Right lobe of liver (tissue), 6 donors: ENCODE data around the gene FOXJ3. TPM values are rescaled to one million over a fixed set of nuclear protein-coding genes. Genes with fewer than 3 reads are reported as not detected.

Experiments used
- ATAC-seq, 4 donors: fragments of 200-7000 bp; cut with Tn5 transposase; one replicate each; pipeline ENCODE4 v1.9.1; 2020; ENCODE audit warnings: mild to moderate bottlenecking in 4 of 4, moderate library complexity in 4 of 4
- DNase-seq, 3 donors: peaks; one replicate each; pipeline ENCODE4 v3.0.0-alpha.2; 2020
- H3K27ac ChIP-seq, 3 donors: fragments of 200-600 bp; one replicate each; pipeline ENCODE4 v1.8.0; 2022
- H3K27me3 ChIP-seq, 2 donors: fragments of 200-600 bp; one replicate each; pipeline ENCODE4 v1.8.0; 2022
- H3K36me3 ChIP-seq, 4 donors: fragments of 200-600 bp; sonication (generic) in 1 of 4; one replicate each; pipeline versions ENCODE4 v1.5.1 to v1.8.0; 2017 to 2022; ENCODE audit warnings: control low read depth in 1 of 4
- H3K4me1 ChIP-seq, 4 donors: fragments of 200-600 bp; sonication (generic) in 1 of 4; one replicate each; pipeline versions ENCODE4 v1.5.1 to v1.8.0; 2017 to 2022; ENCODE audit warnings: control low read depth in 1 of 4
- H3K4me3 ChIP-seq, 3 donors: fragments of 200-600 bp; one replicate each; pipeline ENCODE4 v1.8.0; 2022
- H3K9me3 ChIP-seq, 4 donors: fragments of 200-600 bp; sonication (generic) in 1 of 4; one replicate each; pipeline versions ENCODE4 v1.5.1 to v1.8.0; 2017 to 2022; ENCODE audit warnings: control low read depth in 1 of 4
- POLR2A ChIP-seq: fragments of 450-650 bp; IDR thresholded peaks from one replicate; pipeline ENCODE4 v1.6.1; 2017; ENCODE audit warnings: antibody characterized with exemption, mild to moderate bottlenecking
- WGBS: methylation state at CpG from one replicate; pipeline ENCODE4 v1.1.6; 2018; ENCODE audit warnings: low coverage, low lambda C conversion rate; ENCODE audit not compliant: insufficient coverage; ENCODE audit errors: missing lambda C conversion rate; 5-methylcytosine and 5-hydroxymethylcytosine counted together
- intact Hi-C, 2 donors: fragments of 100-400 bp; cut with DNase I; formaldehyde crosslinking; loops; one replicate each; pipeline versions ENCODE4 v1.11.2 to v1.14.1; 2022
- total RNA-seq, 6 experiments: library from RNA; depleted of rRNA in 2 of 6; stranded (reverse); fragments of >200 nt in 2 of 6; fragmentation: NEBNext Ultra II Directional in 3 of 6; extraction: Animal tissue kit (Norgen Biotek cat#: 25700) in 3 of 6; gene quantifications; one replicate each; pipeline versions ENCODE4 v1.1.0 to v1.2.4, GENCODE V29; 2016 to 2023
- TF ChIP-seq, protein P1 (sequence below), 4 donors: fragments of 200-600 bp in 3 of 4; fragments of 450-650 bp in 1 of 4; IDR thresholded peaks; one replicate each; pipeline versions ENCODE4 v1.5.1 to v1.8.0; 2016 to 2022; ENCODE audit warnings: antibody characterized with exemption in 4 of 4, mild to moderate bottlenecking in 2 of 4
- donor health status: DM: no; HTN: yes; CAD: no.
- donor health status: DM: no; HTN: no; CAD: no.
- donor health status: DM: no; HTN: no; CAD: no.
- donor health status: DM: no; HTN: yes; CAD: no.
- donor health status: DM: no; HTN: yes; CAD: no.

Gene FOXJ3
- total RNA-seq, 6 experiments from 2014 or later: 12.1 to 18.4 (median 14.5) TPM

GRCh38 chr1:42312576-42313212 lies 22.3 kb downstream of the FOXJ3 start:
- DNase-seq: no peak
- H3K36me3 ChIP-seq: no peaks in the 10 kb centered on the region
- ATAC-seq: no peak
- no peaks in the 10 kb centered on the region for H3K27me3 ChIP-seq
- H3K27ac ChIP-seq: no peak overlapping the region
- peaks cover 0 to 17% (median 8%) of the 10 kb centered on the region in 4 donors for H3K4me1 ChIP-seq
- H3K4me3 ChIP-seq: no peak overlapping the region
- H3K9me3 ChIP-seq: no peaks in the 10 kb centered on the region
- intact Hi-C loops: no loop called here
- no peak for TF ChIP-seq POLR2A
- TF ChIP-seq, protein P1, sequence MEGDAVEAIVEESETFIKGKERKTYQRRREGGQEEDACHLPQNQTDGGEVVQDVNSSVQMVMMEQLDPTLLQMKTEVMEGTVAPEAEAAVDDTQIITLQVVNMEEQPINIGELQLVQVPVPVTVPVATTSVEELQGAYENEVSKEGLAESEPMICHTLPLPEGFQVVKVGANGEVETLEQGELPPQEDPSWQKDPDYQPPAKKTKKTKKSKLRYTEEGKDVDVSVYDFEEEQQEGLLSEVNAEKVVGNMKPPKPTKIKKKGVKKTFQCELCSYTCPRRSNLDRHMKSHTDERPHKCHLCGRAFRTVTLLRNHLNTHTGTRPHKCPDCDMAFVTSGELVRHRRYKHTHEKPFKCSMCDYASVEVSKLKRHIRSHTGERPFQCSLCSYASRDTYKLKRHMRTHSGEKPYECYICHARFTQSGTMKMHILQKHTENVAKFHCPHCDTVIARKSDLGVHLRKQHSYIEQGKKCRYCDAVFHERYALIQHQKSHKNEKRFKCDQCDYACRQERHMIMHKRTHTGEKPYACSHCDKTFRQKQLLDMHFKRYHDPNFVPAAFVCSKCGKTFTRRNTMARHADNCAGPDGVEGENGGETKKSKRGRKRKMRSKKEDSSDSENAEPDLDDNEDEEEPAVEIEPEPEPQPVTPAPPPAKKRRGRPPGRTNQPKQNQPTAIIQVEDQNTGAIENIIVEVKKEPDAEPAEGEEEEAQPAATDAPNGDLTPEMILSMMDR (IDR thresholded peaks at IDR 0.05): no peak
- WGBS: 17% methylated on average over 2 of the region's 7 CpGs

- no peak overlapping the region for H3K4me3 ChIP-seq
- WGBS: 90% methylated on average over 4 of the region's 4 CpGs
- no peaks in the 10 kb centered on the region for H3K27me3 ChIP-seq
- TF ChIP-seq, protein P1 (IDR thresholded peaks at IDR 0.05): no peak
- TF ChIP-seq POLR2A: no peak
- H3K36me3 ChIP-seq: no peaks in the 10 kb centered on the region
- no peak overlapping the region for H3K27ac ChIP-seq
- no peak for ATAC-seq
- intact Hi-C loops: no loop called here
- peaks cover 0 to 17% (median 8%) of the 10 kb centered on the region in 4 donors for H3K4me1 ChIP-seq
- H3K9me3 ChIP-seq: no peaks in the 10 kb centered on the region
- DNase-seq: no peak
Observed at GRCh38 chr1:42311897-42312296, 23.1 kb downstream of the FOXJ3 start.

DNA sequence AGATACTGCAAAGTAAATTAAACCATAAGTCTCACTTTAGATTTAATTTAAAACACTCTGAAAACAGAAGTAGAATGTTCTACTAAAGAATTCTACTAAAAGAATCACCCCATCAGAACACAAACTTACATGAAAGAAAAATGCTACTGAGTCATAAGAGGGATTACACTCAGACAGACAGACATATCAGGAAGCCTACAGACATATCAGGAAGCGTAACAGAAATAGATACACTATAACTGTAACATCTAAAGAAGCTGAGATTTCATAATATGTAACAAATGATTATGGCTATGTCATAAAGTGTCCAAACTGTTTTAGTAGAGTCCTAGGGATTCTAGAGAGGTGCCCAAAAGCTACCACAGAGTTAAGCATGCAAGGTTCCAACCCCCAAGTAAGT lies 23.9 kb downstream of the FOXJ3 start:
- H3K9me3 ChIP-seq: no peaks in the 10 kb centered on the region
- no peak overlapping the region for H3K4me3 ChIP-seq
- no peak overlapping the region for H3K27ac ChIP-seq
- intact Hi-C loops: no loop called here
- 0% methylated on average over 1 of the region's 1 CpG for WGBS
- DNase-seq (no peak), ATAC-seq (no peak)
- H3K4me1 ChIP-seq: peaks cover 0 to 17% (median 8%) of the 10 kb centered on the region in 4 donors
- no peaks in the 10 kb centered on the region for H3K27me3 ChIP-seq
- TF ChIP-seq, protein P1 (IDR thresholded peaks at IDR 0.05): no peak
- no peak for TF ChIP-seq POLR2A
- H3K36me3 ChIP-seq: no peaks in the 10 kb centered on the region

GRCh38 chr1:42306977-42307376 lies 28.1 kb downstream of the FOXJ3 start:
- Histone ChIP-seq H3K27me3 (no peaks in the 10 kb centered on the region), H3K9me3 (no peaks in the 10 kb centered on the region), H3K4me1 (no peaks in the 10 kb centered on the region), H3K4me3 (no peak overlapping the region), H3K36me3 (no peaks in the 10 kb centered on the region), H3K27ac (no peak overlapping the region)
- WGBS: 82% methylated on average over 1 of the region's 1 CpG
- ATAC-seq (no peak), DNase-seq (no peak)
- intact Hi-C loops: no loop called here
- no peak for TF ChIP-seq POLR2A
- TF ChIP-seq, protein P1 (IDR thresholded peaks at IDR 0.05): no peak

DNA sequence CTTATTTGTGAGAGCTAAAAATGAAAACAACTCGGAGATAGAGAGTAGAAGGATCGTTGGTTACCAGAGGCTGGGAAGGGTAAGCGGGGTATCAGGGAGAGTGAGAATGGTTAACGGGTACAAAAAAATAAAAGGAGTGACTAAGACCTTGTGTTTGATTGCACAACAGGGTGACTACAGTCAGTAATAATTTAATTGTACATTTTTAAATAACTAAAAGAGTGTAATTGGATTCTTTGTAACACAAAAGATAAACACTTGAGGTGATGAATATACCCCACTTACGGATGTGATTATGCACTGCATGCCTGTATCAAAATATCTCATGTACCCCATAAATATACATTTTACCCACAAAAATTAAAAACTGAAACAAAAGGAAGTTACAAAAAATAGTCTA lies 29.4 kb downstream of the FOXJ3 start:
- DNase-seq (no peak), ATAC-seq (no peak)
- H3K4me3 ChIP-seq: no peak overlapping the region
- no peaks in the 10 kb centered on the region for H3K4me1 ChIP-seq
- no peaks in the 10 kb centered on the region for H3K9me3 ChIP-seq
- TF ChIP-seq, protein P1 (IDR thresholded peaks at IDR 0.05): no peak
- no peak overlapping the region for H3K27ac ChIP-seq
- intact Hi-C loops: no loop called here
- WGBS: 99% methylated on average over 5 of the region's 5 CpGs
- H3K36me3 ChIP-seq: no peaks in the 10 kb centered on the region
- no peaks in the 10 kb centered on the region for H3K27me3 ChIP-seq
